Stimulated activated CD4-positive, alpha-beta T cell treated with anti-CD3 and anti-CD28 coated beads, Interleukin-12 subunit alpha, Interleukin-12 subunit beta, amount 100 ng/mL, for 48 hours (primary cell): ENCODE data around the gene CHD6.

ENCODE experiments used
- DNase-seq, 3 donors: peaks; one replicate each; pipeline ENCODE4 v3.0.0-alpha.2; 2020; ENCODE audit warnings: low read depth in 2 of 3, low spot score in 1 of 3

CHD6 gene, protein sequence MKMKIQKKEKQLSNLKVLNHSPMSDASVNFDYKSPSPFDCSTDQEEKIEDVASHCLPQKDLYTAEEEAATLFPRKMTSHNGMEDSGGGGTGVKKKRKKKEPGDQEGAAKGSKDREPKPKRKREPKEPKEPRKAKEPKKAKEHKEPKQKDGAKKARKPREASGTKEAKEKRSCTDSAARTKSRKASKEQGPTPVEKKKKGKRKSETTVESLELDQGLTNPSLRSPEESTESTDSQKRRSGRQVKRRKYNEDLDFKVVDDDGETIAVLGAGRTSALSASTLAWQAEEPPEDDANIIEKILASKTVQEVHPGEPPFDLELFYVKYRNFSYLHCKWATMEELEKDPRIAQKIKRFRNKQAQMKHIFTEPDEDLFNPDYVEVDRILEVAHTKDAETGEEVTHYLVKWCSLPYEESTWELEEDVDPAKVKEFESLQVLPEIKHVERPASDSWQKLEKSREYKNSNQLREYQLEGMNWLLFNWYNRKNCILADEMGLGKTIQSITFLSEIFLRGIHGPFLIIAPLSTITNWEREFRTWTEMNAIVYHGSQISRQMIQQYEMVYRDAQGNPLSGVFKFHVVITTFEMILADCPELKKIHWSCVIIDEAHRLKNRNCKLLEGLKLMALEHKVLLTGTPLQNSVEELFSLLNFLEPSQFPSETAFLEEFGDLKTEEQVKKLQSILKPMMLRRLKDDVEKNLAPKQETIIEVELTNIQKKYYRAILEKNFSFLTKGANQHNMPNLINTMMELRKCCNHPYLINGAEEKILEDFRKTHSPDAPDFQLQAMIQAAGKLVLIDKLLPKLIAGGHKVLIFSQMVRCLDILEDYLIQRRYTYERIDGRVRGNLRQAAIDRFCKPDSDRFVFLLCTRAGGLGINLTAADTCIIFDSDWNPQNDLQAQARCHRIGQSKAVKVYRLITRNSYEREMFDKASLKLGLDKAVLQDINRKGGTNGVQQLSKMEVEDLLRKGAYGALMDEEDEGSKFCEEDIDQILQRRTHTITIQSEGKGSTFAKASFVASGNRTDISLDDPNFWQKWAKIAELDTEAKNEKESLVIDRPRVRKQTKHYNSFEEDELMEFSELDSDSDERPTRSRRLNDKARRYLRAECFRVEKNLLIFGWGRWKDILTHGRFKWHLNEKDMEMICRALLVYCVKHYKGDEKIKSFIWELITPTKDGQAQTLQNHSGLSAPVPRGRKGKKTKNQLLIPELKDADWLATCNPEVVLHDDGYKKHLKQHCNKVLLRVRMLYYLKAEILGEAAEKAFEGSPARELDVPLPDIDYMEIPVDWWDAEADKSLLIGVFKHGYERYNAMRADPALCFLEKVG (N-terminal part only)

DNA sequence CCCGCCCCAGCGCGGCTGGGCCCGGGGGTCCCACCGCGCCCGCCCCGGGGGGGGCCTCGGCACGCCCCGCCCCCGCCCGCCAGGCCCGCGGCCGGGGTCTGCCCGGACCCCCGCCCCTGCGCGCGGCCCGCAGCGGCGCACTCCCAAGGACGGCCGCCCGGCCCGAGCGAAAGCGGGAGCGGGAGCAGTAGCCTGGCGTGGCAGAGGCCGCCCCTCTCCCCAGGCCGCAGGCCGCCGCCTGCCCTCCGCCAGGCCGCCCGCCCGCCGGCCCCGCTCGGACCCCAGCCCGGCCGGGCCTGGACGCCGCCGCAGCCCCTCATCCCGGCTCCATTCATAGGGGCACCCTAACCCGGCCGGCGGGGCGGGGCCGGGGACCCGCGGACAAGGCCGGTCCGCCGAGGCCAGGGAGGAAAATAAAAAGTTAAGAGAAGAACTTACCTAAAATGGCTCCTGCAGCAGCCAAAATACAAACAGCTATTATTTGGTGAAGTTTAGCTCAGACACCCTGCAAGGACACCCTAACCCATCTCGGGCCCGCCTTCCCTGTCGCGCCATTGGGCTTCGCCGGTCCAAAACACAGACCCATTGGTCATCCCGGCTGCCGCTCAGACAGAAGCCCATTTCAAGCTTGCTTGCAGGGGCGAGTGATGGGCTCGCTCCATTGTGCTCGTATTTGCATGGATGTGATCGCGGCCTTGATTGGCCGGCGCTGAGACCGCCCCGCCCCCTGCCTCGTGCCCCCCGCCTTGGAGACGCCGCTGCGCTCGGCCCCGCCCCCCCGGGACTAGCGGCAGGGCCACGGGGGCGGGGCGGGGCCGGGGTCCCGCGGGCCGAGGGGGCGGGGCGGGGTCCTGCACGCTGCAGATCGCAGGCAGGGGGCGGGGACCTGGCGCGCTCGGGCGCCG lies at the start of gene CHD6:
Gene CHD6, minus strand, starts transcription at position 476 of the 905 bp plus-strand sequence. CDS start 67,040 bp downstream, outside the sequence.
- peak; percentile 98 to 99 (median 99) for DNase-seq

DNA sequence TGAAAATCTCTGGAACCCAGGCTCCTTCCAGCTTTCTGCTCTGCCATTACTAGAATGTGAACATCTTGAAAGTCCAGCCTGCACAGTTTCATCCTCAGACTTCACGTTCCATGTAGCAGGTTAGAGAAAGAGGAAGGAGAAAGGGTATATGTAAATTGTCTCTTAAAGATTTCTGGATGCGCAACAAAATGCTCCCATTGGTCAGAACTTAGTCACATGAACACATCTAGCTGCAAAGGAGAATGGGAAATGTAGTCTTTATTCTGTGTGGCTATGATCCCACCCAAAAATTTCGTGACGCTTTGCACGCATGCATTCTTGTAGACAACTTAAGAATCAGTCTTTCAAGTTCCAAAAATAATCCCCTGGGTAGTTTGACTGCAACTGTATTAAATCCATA lies 46.4 kb upstream of the CHD6 start:
- no peak for DNase-seq

DNA sequence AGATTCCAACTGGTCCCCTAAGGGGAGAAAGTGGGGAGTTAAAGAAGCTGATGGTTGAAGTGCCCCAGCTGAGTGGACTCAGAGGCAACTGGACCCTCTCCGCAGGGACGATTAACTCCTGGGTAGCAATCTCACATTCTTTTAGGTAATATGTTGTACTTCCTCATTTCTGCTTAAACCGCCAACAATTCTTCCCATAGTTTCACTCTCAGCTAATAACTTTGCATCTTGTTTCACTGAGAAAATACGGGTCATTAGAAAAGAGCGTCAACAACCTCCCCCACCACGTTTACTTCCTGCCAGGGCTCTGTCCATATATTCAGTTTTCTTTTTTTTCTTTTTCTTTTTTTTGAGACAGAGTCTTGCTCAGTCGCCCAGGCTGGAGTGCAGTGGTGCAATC lies 39.5 kb upstream of the CHD6 start:
- DNase-seq, result no peak

DNA sequence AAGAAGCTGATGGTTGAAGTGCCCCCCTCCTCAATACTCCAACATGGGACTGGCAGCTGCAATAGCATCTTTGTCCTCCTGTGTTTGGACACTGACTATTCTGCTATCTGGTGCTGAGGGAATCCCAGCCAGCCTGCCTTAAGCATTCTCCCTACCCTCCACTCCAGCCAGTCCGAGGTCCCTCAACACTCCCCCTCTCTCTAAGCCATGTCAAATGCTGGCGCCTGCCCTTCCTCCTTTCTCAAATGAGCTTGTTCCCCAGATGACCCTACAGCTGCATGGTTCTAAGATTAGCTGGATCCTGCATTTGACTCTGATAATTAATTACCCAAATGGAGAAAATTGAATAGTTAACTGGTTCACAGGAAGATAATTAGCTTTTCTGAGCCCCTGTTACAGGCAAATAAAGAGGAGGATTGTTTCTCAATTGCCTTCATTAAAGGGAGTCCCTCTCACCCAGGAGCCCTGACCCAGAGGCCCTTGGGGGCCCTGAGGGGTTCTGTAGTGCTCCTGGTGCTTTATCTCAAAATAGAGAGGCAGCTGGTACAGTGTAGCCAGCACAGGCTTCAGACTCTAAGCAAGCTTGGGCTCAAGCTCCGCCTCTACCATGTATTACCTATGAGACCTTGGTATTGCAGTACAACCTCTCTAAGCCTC lies 37.9 kb upstream of the CHD6 start:
- DNase-seq, result no peak

DNA sequence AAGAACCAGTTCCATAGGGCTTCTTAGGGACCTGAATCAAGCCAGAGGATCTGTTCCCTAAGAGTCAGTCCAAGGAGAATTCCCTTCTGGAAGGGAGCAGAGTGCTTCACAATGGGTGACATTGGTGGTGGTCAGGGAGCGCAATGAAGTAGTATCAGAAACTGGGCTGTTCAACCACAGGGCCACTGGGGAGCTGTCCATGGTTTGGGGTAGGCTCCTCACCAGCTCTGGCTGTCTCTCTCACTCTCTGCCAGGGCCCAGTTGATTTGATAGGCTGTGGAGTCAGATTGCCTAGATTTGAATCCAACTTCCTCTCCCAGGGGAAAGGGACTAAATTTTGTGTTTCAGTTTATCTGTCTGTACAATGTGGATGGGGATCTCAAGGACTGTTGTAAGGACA lies 36.7 kb upstream of the CHD6 start:
- DNase-seq, result no peak

DNA sequence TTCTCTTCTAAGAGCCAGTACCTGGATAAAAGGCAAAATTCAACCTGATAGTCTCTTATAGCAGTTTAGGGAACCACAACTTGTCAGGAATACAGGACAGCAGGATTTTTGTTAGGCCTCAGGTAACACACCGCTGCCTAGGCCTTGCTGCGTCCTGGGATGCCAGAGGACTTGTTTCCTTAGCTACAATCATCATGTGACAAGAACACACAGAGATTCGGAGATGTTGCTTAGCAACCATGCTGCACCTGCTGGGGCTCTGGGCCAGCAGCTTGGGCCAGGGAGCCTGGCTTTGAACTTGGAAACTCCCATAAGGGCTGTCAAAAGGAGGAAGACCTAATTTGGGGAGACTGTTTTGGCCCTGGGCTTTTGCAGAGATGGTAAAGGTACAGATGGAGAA lies 36.1 kb upstream of the CHD6 start:
- no peak for DNase-seq

DNA sequence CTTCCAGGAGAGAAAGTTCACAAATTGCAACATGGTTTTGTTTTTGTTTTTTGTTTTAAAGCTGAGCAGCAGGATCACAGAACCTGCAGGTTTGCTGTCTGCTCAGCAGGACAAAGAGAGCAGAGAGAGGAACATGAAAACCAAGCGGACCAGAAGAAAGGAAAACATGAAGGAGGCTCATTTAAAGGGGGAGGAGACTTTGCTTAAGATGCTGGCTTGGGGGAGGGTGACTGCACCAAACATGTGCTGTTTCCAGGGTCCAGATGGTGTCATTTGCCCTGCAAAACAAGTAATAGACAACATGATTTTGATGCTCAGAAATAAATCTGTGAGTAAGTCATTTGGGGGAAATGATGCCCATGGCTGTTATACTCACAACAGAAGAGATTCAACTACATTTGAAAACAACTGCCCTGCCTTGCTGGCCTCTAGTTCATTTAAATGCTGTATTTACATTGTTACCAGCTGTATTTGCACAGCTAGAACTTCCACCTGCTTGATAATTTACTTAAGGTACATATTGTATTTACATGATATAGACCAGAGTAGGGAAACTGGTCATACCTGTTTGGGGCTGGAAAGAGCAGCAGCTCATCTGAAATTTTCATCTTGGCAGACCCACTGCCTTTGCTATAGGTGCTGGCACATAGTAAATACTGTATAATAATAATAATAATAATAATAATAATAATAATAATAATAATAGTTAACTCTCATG lies 32.2 kb upstream of the CHD6 start:
- DNase-seq, result no peak

DNA sequence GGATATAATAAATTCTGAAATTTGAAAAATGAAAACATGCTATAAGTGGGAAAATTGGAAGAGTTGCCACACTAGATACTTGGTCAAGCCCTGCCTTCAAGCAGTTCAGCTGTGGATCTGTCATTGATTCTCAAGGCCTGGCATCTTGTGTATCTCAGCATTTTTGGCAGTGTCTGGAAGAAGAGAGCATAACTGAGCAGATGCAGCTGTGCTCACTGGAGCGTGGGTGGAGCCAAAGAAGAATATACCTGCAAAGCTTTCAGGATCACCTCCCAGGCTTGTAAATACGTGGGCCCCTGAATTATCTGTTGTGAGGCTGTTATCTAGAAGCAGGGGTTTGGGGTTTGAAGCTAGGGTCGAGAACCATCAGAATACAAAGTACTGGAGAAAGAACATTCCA lies 31.3 kb upstream of the CHD6 start:
- no peak for DNase-seq

DNA sequence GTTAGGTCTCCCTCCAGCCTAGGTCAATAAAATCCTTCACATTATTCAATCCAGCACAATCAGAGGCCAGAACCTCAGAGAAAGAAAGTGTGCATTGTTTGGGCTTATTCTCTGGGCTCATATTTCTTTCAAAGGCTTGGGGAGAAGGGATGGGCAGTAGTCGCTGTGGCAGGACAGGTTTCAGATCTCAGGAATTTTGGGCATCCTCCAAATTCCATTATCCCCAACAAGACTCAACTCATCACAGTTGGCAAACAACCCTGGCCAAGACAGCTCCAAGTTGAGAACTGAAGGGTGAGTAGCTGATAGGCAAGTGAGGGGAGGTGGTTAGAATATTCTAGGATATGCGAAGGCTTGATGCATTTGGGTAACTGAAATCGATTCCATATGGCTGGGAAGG lies 27.2 kb upstream of the CHD6 start:
- no peak for DNase-seq

DNA sequence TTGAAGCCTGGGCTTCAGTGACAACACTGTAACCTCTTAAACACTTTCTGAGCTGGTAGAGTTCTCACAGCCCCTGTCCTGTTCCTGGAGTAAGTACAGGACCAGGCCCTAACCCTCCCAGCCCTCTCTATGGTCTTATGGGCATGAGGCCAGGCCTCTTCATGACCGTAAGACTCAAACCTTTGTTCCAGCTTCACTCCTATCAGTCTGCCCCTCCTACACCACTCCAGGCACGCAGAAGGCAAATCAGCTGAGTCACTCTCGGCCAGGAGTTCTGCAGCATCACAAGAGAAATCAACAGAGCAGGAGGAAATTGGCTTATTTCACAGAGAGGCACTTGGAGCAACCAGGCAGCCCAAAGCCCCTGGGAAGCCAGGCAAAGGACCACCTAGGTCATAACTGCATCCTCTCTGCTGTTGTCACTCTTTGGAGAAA lies 25.3 kb upstream of the CHD6 start:
- no peak for DNase-seq

DNA sequence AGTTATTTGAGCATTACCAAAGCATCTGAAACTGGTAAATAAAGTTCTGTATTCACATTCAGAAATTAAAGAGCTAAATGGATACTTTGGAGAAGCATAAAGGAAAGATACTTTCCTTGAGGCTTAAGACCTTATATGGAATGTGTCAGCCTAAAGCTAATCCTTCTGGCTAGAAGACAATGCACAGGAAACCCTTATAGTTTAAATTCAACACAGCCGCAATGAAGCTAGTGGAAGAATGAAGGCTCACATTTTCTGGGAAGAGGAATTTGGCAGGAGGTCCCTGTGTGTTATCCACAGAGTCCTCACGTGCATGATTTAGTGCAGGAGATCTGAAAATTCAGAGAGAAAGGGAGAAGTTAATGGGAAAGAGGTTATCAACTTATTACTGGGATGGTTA lies 21.5 kb upstream of the CHD6 start:
- DNase-seq, result no peak

DNA sequence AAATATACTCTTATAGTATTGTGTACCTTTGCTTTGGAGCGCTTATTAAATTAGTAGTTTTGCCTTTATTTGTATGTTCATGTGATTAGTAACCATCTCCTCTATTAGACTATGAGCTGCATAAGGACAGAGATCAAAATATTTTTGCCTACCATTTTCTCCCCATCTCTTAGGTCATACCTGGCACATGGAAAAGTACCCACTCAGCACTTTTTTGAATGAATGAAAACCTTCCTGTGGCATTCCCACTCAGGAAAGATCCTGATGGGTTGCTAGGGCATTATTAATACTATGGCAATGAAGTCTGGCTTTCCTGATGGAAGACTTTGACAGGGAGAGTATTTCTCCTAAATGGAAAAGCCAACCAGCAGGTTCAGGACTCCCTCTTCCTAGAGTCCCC lies 20.3 kb upstream of the CHD6 start:
- DNase-seq, result no peak

DNA sequence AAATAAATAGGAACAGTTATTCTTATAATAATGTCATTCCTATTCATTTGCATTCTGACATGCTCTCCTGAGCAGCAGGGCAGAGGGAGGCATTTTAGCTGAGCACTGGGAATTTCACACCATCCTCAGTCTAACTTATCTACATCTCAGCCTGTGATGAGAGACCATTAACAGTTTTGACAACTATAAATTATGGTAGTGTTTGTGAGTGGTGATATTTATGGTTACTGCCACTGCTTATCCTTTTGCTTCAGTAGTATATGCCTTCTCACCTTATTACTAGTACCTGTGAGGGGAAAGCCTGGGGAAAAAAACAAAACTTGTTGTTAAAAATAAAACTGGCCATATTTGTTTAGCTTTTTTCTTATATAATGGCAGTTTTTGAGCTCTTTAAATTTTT lies 17.0 kb upstream of the CHD6 start:
- DNase-seq, result no peak

DNA sequence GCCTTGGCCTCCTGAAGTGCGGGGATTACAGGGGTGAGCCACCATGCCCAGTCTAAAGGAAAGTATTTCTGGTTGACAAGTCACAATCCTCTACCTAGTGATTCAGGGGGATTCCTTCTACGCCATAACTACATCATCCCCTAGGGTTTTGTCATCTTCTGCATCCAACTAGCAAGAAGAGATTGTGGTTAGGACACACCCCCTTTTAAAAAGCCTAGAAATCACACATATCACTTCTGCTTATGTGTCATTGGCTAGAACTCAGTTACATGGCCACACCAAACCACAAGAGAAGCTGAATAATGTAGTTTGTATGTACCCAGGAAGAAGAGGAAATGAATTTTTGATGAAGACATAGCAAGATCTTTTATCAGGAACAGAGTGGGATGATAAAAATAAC lies 14.7 kb upstream of the CHD6 start:
- DNase-seq, result no peak

DNA sequence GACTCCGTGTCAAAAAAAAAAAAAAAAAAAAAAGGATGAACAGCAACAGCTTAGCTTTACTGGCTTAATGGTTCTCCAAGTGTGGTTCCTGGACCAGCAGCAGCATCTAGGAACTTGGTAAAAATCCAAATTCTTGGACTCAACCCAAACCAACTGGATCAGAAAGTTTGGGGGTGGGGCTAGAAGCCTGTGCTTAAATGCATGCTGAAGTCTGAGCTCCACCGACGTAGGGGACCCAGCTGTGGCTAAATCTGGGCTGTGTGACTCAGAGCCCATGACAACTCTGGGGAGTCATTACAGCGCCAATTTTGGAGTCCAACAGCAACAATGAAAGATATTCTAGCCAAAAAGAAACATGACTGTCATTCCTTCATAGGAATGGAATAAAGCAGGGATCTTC lies 13.6 kb upstream of the CHD6 start:
- DNase-seq, result no peak

DNA sequence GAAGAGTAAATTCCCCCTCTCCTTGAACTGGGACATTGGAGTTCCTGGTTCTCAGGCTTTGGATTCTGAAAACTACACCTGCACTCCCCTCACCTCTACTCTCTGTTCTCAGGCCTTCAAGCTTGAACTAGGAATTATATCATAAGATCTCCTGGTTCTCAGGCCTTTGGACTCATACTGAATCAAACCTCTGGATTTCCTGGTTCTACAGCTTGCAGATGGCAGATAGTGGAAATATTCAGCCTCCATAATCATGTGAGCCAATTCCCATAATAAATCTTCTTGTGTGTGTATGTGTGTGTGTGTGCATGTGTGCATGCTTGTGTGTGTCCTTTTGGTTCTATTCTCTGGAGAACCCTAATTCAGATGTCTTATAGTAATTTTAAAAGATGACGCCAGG lies 12.7 kb upstream of the CHD6 start:
- DNase-seq, result no peak

DNA sequence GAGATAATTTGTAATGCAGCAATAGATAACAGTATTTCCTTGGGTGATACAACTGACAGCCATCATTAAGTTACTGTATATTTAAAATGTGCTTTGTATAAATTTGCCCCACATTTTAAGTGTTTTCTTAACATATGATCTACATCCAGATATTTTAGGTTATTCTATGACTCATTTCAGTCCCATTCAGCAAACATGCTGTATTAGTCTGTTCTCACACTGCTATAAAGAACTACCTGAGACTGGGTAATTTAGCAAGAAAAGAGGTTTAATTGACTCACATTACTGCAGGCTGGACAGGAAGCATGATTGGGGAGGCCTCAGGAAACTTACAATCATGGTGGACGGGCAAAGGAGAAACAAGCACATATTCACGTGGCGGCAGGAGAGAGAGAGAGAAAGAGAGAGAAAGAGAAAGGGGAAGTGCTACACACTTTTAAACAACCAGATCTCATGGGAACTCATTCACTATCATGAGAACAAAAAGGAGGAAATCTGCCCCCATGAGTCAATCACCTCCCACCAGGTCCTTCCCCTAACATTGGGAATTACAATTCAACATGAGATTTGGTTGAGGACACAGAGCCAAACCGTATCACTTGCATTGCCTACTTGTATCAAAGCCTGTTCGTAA lies 9.6 kb upstream of the CHD6 start:
- no peak for DNase-seq

DNA sequence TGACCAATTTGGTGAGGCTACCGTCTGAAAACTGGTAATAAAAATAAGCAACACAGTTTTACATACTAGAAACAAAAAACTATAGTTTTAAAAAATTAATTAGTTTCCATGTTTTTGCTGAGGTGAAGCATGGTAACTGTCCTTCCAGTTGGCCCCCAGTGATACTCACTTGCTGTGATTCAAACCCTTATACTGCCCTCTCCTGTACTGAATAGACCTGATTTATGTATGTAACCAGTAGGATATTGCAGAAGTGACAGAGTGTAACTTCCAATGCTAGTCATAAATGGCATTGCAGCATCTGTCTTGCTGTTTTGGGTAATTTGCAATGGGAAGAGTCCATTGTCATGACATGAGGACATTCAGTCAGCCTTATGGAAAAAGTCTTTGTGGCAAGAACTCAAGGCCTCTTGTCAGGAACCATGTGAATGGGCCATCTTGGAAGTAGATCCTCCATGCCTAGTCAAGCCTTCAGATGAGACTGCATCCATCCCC lies 8.9 kb upstream of the CHD6 start:
- DNase-seq, result no peak
